Measurements from ENCODE around the gene UBE2E1. TPM values are rescaled to one million over a fixed set of nuclear protein-coding genes. Genes with fewer than 3 reads are reported as not detected.

The UBE2E1 gene
- total RNA-seq, 1 experiment from 2014 or later: 102 TPM

DNA sequence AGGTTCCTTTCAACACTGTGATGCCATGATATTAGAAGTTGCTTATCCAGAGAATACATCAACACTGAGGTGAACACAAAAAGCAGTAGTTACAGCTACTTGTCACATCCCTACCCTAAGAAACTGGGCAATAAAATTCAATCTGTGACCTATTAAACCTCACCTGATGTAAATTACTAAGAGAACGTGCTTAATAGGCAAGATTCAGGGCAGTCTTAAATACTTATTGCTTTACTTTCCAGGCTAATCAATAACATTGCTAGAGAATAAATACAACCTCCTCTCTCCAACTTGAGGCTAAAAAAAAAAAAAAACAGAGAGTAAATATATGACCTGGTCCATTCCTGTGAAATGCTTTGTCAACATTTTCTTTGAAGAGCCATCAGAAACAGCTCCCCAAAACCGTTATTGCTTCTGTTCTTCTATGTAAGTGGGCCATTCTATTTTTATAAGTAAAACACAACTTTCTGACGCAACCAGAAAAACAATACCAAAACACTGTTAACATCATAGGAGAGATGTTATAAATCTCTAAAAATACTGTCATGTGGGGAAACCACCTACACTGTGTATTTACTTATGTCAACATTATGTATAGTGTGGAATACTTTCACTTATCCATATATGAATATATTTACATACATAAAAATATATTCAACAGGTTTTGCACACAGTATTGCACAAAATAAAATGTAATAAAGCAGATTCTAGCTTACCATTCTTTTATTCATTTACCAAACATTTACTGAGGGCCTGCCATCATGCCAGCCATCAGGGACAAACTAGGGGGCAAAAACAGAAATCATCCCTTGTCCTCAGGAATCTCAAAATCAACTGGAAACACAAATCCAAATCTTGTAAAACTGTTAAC lies 108.4 kb downstream of the UBE2E1 start:
- Histone ChIP-seq H2AFZ (no peak overlapping the region), H3K79me2 (ENCODE audit: low read depth) (peaks cover 72% of the 10 kb centered on the region), H3K27me3 (ENCODE audit: insufficient read depth, low read depth) (no peaks in the 10 kb centered on the region), H3K9me2 (ENCODE audit: insufficient read depth) (no peaks in the 10 kb centered on the region; the same call in 1 of the 2 replicates), H3F3A (ENCODE audit: insufficient read depth, low read depth) (peaks cover 20% of the 10 kb centered on the region), H3K4me2 (peak overlapping the region; percentile 90), H3K9me3 (ENCODE audit: insufficient read depth, low read depth) (no peaks in the 10 kb centered on the region), H3K4me1 (replicated peaks; ENCODE audit: insufficient read depth) (peaks cover 32% of the 10 kb centered on the region), H3K36me3 (ENCODE audit: low read depth) (peaks cover 19% of the 10 kb centered on the region), H3K4me3 (peak overlapping the region; percentile 91; the same call in 1 of the 2 replicates), H3K27ac (no peak overlapping the region), H4K20me1 (ENCODE audit: insufficient read depth) (peaks cover 15% of the 10 kb centered on the region)
- ChIA-PET POLR2A (ENCODE audit: unreplicated experiment) (no interaction called here), CTCF (no interaction called here)
- DNase-seq: no peak
- intact Hi-C loops (cut with micrococcal nuclease; ENCODE audit: unreplicated experiment): loop anchor here (10.0 kb wide), 1 partner anchor 321 kb away; no protein-coding TSS in a partner anchor
- TF ChIP-seq, protein P1, sequence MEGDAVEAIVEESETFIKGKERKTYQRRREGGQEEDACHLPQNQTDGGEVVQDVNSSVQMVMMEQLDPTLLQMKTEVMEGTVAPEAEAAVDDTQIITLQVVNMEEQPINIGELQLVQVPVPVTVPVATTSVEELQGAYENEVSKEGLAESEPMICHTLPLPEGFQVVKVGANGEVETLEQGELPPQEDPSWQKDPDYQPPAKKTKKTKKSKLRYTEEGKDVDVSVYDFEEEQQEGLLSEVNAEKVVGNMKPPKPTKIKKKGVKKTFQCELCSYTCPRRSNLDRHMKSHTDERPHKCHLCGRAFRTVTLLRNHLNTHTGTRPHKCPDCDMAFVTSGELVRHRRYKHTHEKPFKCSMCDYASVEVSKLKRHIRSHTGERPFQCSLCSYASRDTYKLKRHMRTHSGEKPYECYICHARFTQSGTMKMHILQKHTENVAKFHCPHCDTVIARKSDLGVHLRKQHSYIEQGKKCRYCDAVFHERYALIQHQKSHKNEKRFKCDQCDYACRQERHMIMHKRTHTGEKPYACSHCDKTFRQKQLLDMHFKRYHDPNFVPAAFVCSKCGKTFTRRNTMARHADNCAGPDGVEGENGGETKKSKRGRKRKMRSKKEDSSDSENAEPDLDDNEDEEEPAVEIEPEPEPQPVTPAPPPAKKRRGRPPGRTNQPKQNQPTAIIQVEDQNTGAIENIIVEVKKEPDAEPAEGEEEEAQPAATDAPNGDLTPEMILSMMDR (conservative IDR thresholded peaks at IDR 0.05): no peak
- no peak for TF ChIP-seq EZH2 (IDR thresholded peaks at IDR 0.05; ENCODE audit: low read depth)
- BruUV-seq (replicated peaks): no TSS peak

DNA sequence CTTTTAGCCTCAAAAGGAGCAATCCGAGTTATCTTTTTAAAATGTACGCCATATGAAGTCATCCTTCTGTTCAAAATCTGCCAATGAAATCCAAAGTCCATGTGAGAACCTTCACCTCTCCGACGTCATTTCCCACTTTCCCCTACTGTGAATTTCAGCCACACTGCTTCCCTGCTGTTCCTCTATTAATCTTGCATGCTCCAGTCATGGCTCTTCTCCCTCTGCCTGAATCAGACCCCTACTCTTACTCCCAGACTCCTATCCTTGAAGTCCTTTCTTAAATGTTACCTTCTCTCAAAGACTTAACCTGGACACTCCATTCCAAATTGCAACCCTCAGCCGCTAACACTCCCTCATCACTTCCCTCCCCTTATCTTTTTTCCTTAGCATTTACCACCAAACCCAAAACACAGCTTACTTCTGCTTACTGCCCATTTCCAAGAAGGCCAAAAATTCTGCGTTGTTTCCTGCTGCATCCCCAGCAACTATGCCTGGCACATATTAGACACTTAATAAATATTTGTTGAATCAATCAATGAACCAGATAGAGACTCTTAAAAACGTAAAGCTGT lies 109.9 kb downstream of the UBE2E1 start:
- Histone ChIP-seq H4K20me1 (ENCODE audit: insufficient read depth) (peaks cover 30% of the 10 kb centered on the region), H3K27ac (peak overlapping the region; percentile 84), H3K4me3 (peak overlapping the region; percentile 91), H3K4me1 (replicated peaks; ENCODE audit: insufficient read depth) (peaks cover 47% of the 10 kb centered on the region), H3K36me3 (ENCODE audit: low read depth) (peaks cover 33% of the 10 kb centered on the region), H3F3A (ENCODE audit: insufficient read depth, low read depth) (peaks cover 35% of the 10 kb centered on the region), H3K27me3 (ENCODE audit: insufficient read depth, low read depth) (no peaks in the 10 kb centered on the region), H3K9me3 (ENCODE audit: insufficient read depth, low read depth) (no peaks in the 10 kb centered on the region), H3K9me2 (ENCODE audit: insufficient read depth) (no peaks in the 10 kb centered on the region; the same call in 1 of the 2 replicates), H3K4me2 (peak overlapping the region; percentile 90), H3K79me2 (ENCODE audit: low read depth) (peaks cover 87% of the 10 kb centered on the region), H2AFZ (peak overlapping the region; percentile 89)
- CTCF ChIA-PET: interaction anchor here (0.5 kb wide), 1 partner anchor 103 kb away, joined by 3 read pairs; no protein-coding TSS in a partner anchor
- BruUV-seq (replicated peaks): no TSS peak
- no peak for DNase-seq
- TF ChIP-seq EZH2 (IDR thresholded peaks at IDR 0.05; ENCODE audit: low read depth): no peak
- TF ChIP-seq, protein P1 (conservative IDR thresholded peaks at IDR 0.05): no peak
- intact Hi-C loops (cut with micrococcal nuclease; ENCODE audit: unreplicated experiment): loop anchor here (10.0 kb wide), 1 partner anchor 319 kb away; no protein-coding TSS in a partner anchor
- POLR2A ChIA-PET (ENCODE audit: unreplicated experiment): no interaction called here

DNA sequence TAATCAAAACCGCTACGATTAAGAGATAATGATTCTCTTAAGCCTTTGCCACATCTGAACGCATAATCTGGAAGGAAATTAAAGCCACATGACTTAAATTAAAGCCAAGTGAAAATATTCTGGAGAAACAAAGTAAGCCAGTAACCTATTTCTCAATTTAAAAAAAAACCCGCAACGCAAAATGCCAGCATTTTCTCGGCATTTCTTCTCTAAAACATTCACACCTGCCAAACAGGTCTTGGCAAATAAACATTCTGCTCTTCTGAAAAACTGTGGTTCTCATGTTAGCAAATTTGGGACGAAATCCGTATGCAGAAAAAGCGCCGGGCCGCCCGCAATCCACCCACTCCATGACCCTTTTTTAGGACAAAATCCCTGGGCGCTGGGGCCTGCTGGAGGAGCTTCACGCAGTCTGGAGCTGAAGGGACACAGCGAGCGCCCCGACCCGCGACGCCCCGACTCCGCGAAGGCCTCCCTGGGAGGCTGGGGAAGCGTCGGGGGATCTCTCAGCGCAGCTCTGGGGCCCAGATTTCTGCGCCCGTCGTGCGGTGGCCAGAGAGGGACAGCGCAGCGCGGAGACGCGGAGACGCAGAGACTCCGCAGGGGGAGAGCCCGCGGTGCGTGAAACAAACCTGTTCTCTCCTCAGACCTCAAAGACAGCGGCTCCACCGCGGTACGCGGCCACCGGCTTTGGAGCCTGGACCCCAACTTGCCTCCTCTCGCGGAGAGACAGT lies 110.6 kb downstream of the UBE2E1 start:
- H3K4me2 ChIP-seq: peak overlapping the region; percentile 90
- ChIA-PET POLR2A (ENCODE audit: unreplicated experiment) (interaction anchor here (0.5 to 1.1 kb wide), 20 partner anchors 12 to 1201 kb away, joined by 3 to 11 read pairs (median 4); no protein-coding TSS in a partner anchor), CTCF (interaction anchor here (0.5 to 0.7 kb wide), 2 partner anchors 12 to 1349 kb away, joined by 3 read pairs; no protein-coding TSS in a partner anchor)
- intact Hi-C loops (cut with micrococcal nuclease; ENCODE audit: unreplicated experiment): loop anchor here (10.0 kb wide), 1 partner anchor 318 kb away; no protein-coding TSS in a partner anchor
- no peak for DNase-seq
- H3K9me2 ChIP-seq (ENCODE audit: insufficient read depth): no peaks in the 10 kb centered on the region; the same call in 1 of the 2 replicates
- H3F3A ChIP-seq (ENCODE audit: insufficient read depth, low read depth): peaks cover 42% of the 10 kb centered on the region
- peak overlapping the region; percentile 91 for H3K4me3 ChIP-seq
- BruUV-seq (replicated peaks): TSS peak; percentile 75
- peaks cover 88% of the 10 kb centered on the region for H3K79me2 ChIP-seq (ENCODE audit: low read depth)
- no peaks in the 10 kb centered on the region for H3K9me3 ChIP-seq (ENCODE audit: insufficient read depth, low read depth)
- H3K4me1 ChIP-seq (replicated peaks; ENCODE audit: insufficient read depth): peaks cover 52% of the 10 kb centered on the region
- peaks cover 36% of the 10 kb centered on the region for H3K36me3 ChIP-seq (ENCODE audit: low read depth)
- H3K27ac ChIP-seq: peak overlapping the region; percentile 84
- H3K27me3 ChIP-seq (ENCODE audit: insufficient read depth, low read depth): no peaks in the 10 kb centered on the region
- peaks cover 34% of the 10 kb centered on the region for H4K20me1 ChIP-seq (ENCODE audit: insufficient read depth)
- TF ChIP-seq, protein P1 (conservative IDR thresholded peaks at IDR 0.05): no peak
- no peak for TF ChIP-seq EZH2 (IDR thresholded peaks at IDR 0.05; ENCODE audit: low read depth)
- peak overlapping the region; percentile 89 for H2AFZ ChIP-seq

Data from PC-9 (cell line).